ENCODE results near the gene HHAT. TPM values are rescaled to one million over a fixed set of nuclear protein-coding genes. Genes with fewer than 3 reads are reported as not detected.

The HHAT gene
- total RNA-seq, 4 donors from 2014 or later: 3.4 to 5.2 (median 4.0) TPM

DNA sequence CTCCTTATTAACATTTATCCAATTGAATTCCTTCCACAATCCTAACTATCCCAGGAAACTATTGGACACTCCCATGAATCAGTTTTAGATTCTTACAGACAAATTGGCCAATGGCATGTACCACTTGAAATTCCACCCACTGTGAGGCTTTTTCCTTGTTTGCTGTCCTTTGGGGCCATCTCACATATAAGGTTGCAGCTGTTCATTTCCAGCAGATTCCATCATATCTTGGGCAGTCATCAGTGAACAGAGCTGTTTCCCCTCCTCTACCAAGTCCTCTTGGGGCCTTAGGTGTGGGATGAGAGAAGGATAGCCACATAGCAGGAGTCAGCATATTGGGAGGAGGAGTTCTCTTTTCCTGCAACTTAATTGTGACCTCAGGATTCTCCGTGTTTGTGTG lies 109.1 kb downstream of the HHAT start:
- no peaks in the 10 kb centered on the region for H3K36me3 ChIP-seq
- no peak overlapping the region for H3K27ac ChIP-seq
- DNase-seq: no peak
- H3K4me1 ChIP-seq: no peaks in the 10 kb centered on the region
- H3K27me3 ChIP-seq: no peaks in the 10 kb centered on the region
- H3K9me3 ChIP-seq: no peaks in the 10 kb centered on the region
- intact Hi-C loops (cut with DNase I): no loop called here
- H3K4me3 ChIP-seq: no peak overlapping the region
- WGBS, 2 donors: 83 to 100% methylated on average over 1 of the region's 1 CpG
- TF ChIP-seq, protein P1, sequence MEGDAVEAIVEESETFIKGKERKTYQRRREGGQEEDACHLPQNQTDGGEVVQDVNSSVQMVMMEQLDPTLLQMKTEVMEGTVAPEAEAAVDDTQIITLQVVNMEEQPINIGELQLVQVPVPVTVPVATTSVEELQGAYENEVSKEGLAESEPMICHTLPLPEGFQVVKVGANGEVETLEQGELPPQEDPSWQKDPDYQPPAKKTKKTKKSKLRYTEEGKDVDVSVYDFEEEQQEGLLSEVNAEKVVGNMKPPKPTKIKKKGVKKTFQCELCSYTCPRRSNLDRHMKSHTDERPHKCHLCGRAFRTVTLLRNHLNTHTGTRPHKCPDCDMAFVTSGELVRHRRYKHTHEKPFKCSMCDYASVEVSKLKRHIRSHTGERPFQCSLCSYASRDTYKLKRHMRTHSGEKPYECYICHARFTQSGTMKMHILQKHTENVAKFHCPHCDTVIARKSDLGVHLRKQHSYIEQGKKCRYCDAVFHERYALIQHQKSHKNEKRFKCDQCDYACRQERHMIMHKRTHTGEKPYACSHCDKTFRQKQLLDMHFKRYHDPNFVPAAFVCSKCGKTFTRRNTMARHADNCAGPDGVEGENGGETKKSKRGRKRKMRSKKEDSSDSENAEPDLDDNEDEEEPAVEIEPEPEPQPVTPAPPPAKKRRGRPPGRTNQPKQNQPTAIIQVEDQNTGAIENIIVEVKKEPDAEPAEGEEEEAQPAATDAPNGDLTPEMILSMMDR (IDR thresholded peaks at IDR 0.05): no peak
- TF ChIP-seq POLR2A (IDR thresholded peaks at IDR 0.05): no peak

DNA sequence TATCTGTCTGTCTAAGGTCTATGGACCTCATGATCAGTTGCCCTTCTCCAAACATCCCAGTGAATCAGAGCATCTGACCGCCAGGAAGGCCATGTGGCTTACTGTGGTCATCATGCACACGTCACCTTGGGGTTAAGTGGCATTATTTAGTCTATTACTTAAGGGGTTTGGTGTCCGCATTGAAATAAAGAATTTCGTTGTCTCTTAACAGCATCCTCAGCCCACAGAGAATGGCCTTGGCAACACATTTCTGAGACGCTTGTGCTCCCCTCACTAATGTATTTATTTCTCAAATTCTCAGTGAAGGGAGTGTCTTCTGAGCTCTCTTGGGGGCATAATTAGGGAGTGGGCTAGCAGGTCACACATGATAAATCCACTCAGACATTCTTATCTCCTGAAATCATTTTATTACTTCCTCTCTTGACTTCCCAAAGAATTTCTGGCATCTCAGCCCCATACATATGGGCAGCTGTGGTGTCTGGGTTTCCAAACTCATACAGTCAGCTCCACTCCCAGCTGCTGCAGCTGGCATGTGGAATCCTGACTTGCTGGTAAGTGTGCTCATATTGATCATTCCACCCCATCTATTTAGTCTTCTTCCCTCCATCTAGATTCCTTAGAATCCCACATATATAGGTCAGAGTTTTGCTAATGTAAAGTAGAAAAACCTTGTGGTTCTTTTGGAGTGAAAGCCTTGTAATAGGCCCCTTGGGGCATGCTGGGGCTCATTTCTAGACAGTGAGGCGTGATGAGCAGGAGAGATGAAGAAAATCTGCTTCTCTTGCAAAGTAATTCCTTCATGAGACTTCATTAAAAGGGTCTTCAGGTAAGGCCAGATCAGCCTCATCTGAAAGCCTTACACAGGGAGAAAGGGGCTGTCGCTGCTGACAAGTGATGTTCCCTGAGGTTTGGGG lies 110.5 kb downstream of the HHAT start:
- WGBS, 2 donors: 75 to 80% methylated on average over 7 of the region's 7 CpGs
- no peaks in the 10 kb centered on the region for H3K36me3 ChIP-seq
- no peak overlapping the region for H3K4me3 ChIP-seq
- TF ChIP-seq POLR2A (IDR thresholded peaks at IDR 0.05): no peak
- TF ChIP-seq, protein P1 (IDR thresholded peaks at IDR 0.05): no peak
- H3K27ac ChIP-seq: no peak overlapping the region
- no peak for DNase-seq
- intact Hi-C loops (cut with DNase I): no loop called here
- H3K4me1 ChIP-seq: no peaks in the 10 kb centered on the region
- H3K9me3 ChIP-seq: no peaks in the 10 kb centered on the region
- H3K27me3 ChIP-seq: no peaks in the 10 kb centered on the region

DNA sequence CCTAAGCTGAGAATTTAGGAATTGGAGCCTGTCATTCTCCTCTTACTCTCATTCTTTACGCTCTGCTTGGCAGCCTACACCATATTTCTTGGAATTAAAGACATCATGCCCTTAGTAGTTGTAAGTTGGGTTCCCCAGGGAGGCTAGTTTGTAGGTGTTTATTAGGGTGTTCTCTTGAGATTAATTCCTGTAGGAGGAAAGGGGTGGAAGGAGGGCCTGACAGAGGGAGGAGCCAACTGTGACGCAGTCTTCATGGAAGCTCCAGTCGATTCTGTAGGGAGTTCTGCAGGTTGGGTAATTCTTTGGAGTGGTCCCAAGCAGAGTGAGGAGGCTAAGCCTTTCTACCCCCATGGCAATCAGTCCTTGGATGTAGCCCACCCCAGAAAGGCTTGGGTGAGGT lies 111.4 kb downstream of the HHAT start:
- intact Hi-C loops (cut with DNase I): loop anchor here (10.0 kb wide), 1 partner anchor 695 kb away; the partner anchor contains the start of gene KCNH1
- no peak overlapping the region for H3K27ac ChIP-seq
- H3K4me3 ChIP-seq: no peak overlapping the region
- no peaks in the 10 kb centered on the region for H3K4me1 ChIP-seq
- WGBS, 2 donors: 84 to 95% methylated on average over 2 to 3 of the region's 3 CpGs
- H3K36me3 ChIP-seq: no peaks in the 10 kb centered on the region
- no peak for DNase-seq
- H3K9me3 ChIP-seq: no peaks in the 10 kb centered on the region
- TF ChIP-seq POLR2A (IDR thresholded peaks at IDR 0.05): no peak
- TF ChIP-seq, protein P1 (IDR thresholded peaks at IDR 0.05): no peak
- H3K27me3 ChIP-seq: no peaks in the 10 kb centered on the region

- DNase-seq: no peak
- Histone ChIP-seq H3K9me3 (no peaks in the 10 kb centered on the region), H3K27me3 (no peaks in the 10 kb centered on the region), H3K36me3 (no peaks in the 10 kb centered on the region), H3K4me3 (no peak overlapping the region), H3K27ac (no peak overlapping the region), H3K4me1 (no peaks in the 10 kb centered on the region)
- intact Hi-C loops (cut with DNase I): loop anchor here (10.0 kb wide), 1 partner anchor 694 kb away; the partner anchor contains the start of gene KCNH1
- WGBS, 2 donors: 100% methylated on average over 1 of the region's 1 CpG; no CpG with 5 or more reads in 1 of the 2 donors
- TF ChIP-seq, protein P1 (IDR thresholded peaks at IDR 0.05): no peak
Measured at GRCh38 chr1:210441028-210441427, 112.3 kb downstream of the HHAT start.

GRCh38 chr1:210445485-210445884 lies 116.8 kb downstream of the HHAT start:
- TF ChIP-seq, protein P1 (IDR thresholded peaks at IDR 0.05): no peak
- Histone ChIP-seq H3K36me3 (no peaks in the 10 kb centered on the region), H3K4me1 (no peaks in the 10 kb centered on the region), H3K9me3 (no peaks in the 10 kb centered on the region), H3K27ac (no peak overlapping the region), H3K4me3 (no peak overlapping the region), H3K27me3 (no peaks in the 10 kb centered on the region)
- DNase-seq: no peak
- intact Hi-C loops (cut with DNase I): loop anchor here (10.0 kb wide), 1 partner anchor 689 kb away; the partner anchor contains the start of gene KCNH1

Measured in esophagus squamous epithelium (tissue), 5 donors.